HG02884 (cell line): ENCODE data around the gene ADAM10.

Experiments
- ATAC-seq: cut with Tn5 transposase; IDR thresholded peaks from one replicate; pipeline ENCODE4 v1.9.1; 2021; ENCODE audit warnings: mild to moderate bottlenecking, moderate library complexity; ENCODE audit not compliant: unreplicated experiment

ADAM10 gene

GRCh38 chr15:58755956-58756355, 6.4 kb upstream of the ADAM10 start:
- ATAC-seq: no peak

- no peak for ATAC-seq
Measured at GRCh38 chr15:58755350-58755749, 5.8 kb upstream of the ADAM10 start.

- no peak for ATAC-seq
Measured at GRCh38 chr15:58752716-58753115, 3.2 kb upstream of the ADAM10 start.

- ATAC-seq: peak; percentile 19
Measured at GRCh38 chr15:58748852-58749531, 515 bp downstream of the ADAM10 start.

- no peak for ATAC-seq
Measured at GRCh38 chr15:58748040-58748851, 1.3 kb downstream of the ADAM10 start.

GRCh38 chr15:58746174-58746573, 3.3 kb downstream of the ADAM10 start:
- ATAC-seq: no peak

- ATAC-seq: no peak
Measured at GRCh38 chr15:58742819-58743502, 6.5 kb downstream of the ADAM10 start.

GRCh38 chr15:58742022-58742813, 7.3 kb downstream of the ADAM10 start:
- ATAC-seq: no peak

- no peak for ATAC-seq
Measured at GRCh38 chr15:58741032-58741431, 8.5 kb downstream of the ADAM10 start.

GRCh38 chr15:58740436-58740835, 9.1 kb downstream of the ADAM10 start:
- no peak for ATAC-seq

- ATAC-seq: no peak
Measured at GRCh38 chr15:58738046-58738707, 11.3 kb downstream of the ADAM10 start.

- no peak for ATAC-seq
Measured at GRCh38 chr15:58737298-58737697, 12.2 kb downstream of the ADAM10 start.

- no peak for ATAC-seq
Measured at GRCh38 chr15:58736018-58736643, 13.4 kb downstream of the ADAM10 start.

GRCh38 chr15:58734859-58735258, 14.6 kb downstream of the ADAM10 start:
- no peak for ATAC-seq

- ATAC-seq: no peak
Measured at GRCh38 chr15:58732625-58733363, 16.7 kb downstream of the ADAM10 start.

- ATAC-seq: no peak
Measured at GRCh38 chr15:58731756-58732535, 17.6 kb downstream of the ADAM10 start.

- no peak for ATAC-seq
Measured at GRCh38 chr15:58726867-58727266, 22.6 kb downstream of the ADAM10 start.

GRCh38 chr15:58724466-58724865, 25.0 kb downstream of the ADAM10 start:
- ATAC-seq: peak; percentile 72

- no peak for ATAC-seq
Measured at GRCh38 chr15:58717357-58717756, 32.1 kb downstream of the ADAM10 start.
